Stimulated activated CD8-positive, alpha-beta memory T cell treated with anti-CD3 and anti-CD28 coated beads, Interleukin-4, amount 100 ng/mL, for 4 hours (primary cell): ENCODE results near the gene LIMK2.
"Not testable (repeated sequence)": the region's sequence is repeated elsewhere in the genome, so short reads cannot be mapped to it uniquely, and the experiment has no call there.

Source experiments
- DNase-seq, 2 donors: peaks; one replicate each; pipeline ENCODE4 v3.0.0-alpha.2; 2020; ENCODE audit warnings: low read depth in 2 of 2, low spot score in 1 of 2

LIMK2 gene

DNA sequence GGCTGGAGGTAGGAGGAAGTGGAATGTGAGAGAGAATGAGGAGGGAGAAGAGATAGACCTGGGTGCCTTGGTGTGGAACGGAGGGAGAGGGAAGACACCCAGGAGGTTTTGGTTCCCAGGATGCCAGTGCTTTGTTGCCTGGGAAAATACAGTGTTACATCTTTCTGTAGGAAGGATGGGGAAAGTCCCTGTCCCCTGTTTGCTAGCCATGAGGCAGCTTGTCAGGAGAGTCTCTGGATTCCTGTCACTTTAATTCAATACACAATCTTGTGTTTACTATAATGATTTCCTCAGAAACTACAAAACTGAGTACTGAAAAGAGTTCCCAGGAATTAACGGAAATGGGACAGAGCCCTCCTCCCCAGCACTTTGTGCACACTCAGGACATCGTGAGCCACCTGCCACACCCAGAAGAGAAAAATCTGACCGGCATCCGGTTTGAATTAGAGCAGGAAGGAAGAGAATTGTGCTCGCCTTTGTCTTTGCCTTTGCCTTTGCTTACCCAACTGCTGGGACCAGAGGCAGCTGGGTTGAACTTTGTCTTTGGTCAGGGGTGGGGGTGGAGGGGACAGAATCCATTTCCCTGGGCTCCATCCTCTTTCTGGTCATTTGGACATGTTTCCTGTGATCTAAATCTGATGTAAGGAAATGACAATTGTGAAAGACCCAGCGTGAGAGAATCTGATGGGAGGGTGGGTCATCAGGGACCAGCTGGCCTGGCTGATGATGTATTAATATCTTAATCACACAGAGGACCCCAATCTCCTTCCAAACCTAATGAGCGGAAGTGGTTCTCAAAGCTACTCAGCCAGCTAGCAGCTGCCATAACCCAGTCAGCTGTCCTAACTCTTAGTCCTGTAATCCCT, 1.3 kb upstream of the LIMK2 start:
- no peak for DNase-seq

DNA sequence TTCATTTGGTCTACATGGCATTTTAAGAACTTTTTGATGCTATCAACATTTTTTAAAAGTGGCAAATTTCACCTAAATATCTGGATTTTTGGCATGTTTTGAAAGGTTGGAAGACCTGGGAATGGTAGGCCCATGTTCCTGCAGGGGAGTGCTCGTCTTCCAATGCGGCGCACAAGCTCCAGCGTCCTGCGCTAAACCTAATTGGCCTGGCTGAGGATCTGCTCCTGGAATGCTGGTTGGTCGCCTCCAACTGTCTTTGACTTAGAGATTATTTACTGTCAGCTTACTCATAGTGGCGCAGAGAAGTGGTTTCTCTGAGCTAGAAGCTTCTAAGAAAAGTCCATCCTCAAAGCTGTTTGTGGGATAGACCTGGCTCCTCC, 626 bp upstream of the LIMK2 start:
- DNase-seq: no peak

DNA sequence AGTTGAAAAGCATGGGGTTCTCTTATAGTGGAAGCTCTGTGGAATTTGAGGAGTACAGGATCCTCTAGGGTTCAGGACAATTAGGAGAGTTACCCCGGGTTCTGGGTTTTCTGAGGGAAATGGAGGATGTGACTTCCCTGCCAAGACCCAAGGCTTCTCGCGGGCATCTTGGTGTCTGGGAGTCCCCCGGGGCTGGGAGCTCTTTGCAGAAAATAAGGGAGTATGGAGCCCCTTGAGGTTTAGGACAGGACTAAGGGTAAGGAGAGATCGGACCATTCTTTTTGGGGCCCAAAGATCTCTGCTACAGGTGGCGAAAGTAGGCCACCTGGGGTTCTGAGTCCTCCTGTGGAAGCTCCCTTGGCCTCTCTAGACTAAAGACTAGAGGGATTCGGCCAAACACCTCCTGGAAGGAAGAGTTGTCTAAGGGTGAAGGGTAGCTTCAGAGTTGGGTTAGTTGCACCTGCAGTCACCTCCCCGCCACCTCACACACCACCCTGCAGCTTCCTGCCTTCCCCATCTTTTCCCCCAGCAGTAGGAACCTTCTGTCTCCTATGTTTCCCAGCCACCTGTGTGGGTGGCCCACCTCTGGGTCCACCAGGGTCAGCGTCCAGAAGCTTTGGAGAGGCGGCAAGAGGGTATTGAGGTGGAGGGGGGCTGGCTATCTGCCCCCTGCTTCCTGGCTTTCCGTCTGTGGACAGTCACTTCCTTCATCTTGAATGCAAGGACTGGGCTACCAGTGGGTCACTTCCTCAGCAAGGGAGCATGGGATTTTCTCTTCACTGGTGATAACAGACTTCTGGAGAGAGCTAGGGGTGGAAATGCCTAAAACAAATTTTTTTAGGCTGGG, 908 bp downstream of the LIMK2 start:
- no peak for DNase-seq

DNA sequence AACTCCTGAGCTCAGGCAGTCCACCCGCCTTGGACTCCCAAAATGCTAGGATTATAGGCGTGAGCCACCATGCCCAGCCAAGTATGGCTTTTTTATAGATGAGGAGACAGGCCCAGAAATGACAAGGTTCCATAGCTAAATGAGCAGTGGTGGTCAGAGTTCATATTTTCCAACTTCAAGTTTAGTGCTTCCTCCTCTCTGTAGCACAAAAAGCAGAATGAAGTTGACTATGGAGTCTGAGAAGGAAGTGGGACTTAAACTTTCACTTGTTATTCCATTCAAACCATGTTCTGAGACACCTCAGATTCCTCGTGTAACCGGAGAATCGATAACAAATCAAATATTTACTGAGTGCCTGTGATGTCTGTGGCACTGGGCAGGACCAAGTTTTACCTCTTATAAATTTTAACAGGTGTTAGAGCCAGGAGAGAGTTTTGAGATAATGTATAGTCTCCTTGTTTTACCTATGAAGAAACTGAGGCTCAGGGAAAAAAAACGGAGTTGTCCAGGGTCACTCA, 3.0 kb downstream of the LIMK2 start:
- DNase-seq: no peak

DNA sequence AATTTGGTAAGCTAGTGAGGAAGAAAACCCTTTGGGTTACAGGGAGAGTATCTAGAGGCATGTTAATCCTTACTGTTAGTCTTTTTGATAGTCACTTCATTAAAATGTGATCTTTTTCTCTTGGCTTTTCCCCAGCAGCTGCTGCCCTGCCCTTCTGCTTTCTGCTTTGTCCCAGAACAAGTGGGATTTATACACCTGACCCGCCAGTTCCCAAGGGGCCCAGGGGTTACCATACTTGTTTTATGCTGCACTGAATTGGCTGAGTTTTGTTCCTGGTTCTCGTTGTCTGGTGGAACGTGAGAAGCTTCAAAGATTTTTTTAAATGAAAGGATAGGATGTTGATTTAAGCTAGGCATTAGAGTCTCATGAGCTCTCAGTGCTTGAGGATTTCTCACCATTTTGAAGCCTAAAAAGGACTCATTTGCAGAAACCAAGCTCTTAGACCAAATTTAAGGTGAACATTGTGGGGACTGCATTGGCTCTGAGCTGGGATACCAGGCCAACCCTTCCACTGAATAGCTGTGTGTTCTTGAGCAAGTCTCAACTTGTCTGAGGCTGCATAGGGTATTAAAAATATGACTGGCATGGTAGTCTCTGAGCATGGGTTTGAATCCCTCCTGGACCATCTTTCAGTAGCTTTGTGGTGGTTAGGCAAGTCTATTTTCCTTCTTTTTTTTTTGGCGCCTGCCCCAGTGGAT, 6.6 kb downstream of the LIMK2 start:
- no peak for DNase-seq

DNA sequence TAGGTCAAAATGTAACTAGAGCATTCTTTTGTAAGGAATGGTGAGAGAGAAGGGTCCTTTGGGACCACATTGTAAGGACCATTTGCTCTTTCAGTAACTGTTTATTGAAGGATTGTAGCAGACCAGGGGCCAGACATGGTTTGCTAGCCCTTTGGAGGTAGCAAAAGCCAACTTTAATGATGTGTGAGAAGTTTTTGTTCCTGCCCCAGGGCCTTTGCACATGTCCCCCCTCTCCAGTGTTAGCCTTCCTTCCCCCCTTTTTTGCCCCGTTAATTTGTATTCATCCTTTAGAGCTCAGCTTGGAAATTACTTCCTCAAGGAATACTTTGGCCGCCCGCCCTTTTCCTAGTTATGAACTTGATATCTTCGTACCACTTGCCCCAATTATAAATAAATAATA, 9.0 kb downstream of the LIMK2 start:
- no peak for DNase-seq

DNA sequence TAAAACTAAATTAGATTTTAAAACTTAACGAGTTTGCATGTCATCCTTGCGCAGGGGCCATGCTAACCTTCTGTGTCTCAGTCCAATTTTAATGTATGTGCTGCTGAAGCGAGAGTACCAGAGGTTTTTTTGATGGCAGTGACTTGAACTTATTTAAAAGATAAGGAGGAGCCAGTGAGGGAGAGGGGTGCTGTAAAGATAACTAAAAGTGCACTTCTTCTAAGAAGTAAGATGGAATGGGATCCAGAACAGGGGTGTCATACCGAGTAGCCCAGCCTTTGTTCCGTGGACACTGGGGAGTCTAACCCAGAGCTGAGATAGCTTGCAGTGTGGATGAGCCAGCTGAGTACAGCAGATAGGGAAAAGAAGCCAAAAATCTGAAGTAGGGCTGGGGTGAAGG, 10.6 kb downstream of the LIMK2 start:
- no peak for DNase-seq

DNA sequence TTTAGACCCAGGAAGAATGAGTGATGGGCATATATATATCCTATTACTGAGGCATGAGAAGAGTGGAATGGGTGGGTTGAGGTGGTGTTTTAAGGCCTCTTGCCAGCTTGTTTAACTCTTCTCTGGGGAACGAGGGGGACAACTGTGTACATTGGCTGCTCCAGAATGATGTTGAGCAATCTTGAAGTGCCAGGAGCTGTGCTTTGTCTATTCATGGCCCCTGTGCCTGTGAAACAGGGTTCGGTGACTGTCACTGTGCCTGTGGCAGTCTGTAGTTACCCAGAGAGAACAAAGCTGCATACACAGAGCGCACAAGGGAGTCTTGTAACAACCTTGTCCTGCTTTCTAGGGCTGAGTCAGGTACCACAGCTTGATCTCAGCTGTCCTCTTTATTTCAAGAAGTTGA, 11.7 kb downstream of the LIMK2 start:
- DNase-seq: no peak

DNA sequence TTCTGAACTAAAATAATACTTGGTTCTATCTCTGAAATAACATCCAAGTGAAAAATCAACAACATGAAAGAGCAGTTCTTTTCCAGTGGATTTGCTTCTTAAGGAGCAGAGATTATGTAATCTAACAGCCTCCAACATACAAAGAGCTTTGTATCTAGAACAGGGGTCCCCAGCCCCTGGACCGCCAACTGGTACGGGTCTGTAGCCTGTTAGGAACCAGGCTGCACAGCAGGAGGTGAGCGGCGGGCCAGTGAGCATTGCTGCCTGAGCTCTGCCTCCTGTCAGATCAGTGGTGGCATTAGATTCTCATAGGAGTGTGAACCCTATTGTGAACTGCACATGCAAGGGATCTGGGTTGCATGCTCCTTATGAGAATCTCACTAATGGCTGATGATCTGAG, 12.6 kb downstream of the LIMK2 start:
- DNase-seq: not testable (repeated sequence)

DNA sequence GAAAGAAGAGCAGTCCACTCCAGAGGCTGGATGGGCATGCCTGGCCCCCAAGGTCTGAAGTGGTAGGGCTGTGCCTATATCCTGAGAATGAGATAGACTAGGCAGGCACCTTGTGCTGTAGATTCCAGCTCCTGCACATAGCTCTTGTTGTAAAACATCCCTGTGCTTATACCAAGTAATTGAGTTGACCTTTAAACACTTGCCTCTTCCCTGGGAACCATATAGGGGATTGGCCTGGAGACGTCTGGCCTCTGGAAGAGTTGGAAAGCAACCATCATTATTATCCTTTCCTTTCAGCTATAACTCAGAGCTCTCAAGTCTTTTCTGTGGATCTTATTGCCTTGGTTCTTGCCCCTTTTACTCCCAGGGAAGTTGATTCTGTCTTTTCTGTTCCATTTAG, 15.1 kb downstream of the LIMK2 start:
- no peak for DNase-seq

DNA sequence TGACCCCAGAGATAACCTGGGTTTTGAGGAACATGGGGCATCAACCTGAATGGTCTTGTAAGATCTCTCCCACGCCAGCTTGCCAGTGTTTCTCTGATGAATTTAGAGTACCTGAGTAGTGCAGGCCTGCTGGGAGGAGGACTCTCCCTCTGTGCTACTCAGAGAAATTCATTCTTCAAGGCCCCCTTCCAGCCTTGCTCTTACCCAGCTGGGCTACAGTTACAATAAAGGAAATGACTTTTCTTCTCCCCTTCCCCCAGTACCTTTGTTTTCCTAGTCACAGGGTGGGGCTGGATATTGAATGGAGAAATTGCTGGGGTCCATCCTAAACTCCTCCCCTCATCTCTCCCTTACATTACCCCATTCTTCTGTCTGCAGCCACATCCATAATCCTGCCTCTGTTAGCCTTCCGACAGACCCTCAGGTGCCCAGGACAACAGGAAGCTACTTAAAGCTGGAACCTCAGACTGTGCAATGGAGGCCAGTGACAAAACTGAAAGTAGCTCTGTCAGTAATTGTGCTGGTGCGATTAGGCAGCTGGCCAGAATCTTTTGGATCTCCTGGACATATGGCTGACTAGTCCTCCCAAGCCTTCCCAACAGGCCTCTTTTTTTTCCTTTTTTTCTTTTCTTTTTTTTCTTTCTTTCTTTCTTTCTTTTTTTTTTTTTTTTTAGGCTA, 17.4 kb downstream of the LIMK2 start:
- no peak for DNase-seq

DNA sequence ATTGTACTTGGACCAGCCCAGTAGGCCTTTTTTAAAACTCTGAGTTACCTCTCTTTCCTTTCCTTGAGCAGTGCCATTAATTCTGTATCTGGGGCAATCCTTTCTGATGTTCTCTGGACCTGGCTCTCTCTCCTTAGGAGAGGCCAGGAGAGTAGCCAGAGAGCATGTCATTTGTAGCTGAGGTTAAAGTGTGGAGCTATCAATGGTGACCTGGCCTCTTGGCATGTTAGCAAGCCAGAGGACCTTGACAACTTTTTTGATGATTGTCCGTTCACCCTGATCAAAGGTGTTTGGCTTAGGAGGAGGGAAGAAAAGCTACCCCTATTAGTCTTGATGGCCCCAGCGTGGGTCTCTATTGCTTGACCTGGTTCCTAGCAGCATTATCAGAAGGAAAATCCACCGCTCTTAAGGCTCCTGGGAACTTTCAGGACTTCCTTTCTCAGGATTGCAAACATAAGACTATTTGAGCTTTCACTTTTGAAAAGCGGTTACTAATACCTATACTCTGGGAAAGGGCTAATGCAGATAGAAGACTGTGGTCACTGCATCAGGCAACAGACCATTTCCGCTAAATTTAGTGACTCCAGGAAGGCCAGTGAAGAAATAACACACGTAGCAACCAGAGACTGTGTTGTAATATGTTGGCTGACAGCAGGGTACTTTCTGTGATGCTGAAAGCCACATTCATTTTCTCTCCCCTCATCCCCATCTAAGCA, 18.2 kb downstream of the LIMK2 start:
- DNase-seq: no peak

DNA sequence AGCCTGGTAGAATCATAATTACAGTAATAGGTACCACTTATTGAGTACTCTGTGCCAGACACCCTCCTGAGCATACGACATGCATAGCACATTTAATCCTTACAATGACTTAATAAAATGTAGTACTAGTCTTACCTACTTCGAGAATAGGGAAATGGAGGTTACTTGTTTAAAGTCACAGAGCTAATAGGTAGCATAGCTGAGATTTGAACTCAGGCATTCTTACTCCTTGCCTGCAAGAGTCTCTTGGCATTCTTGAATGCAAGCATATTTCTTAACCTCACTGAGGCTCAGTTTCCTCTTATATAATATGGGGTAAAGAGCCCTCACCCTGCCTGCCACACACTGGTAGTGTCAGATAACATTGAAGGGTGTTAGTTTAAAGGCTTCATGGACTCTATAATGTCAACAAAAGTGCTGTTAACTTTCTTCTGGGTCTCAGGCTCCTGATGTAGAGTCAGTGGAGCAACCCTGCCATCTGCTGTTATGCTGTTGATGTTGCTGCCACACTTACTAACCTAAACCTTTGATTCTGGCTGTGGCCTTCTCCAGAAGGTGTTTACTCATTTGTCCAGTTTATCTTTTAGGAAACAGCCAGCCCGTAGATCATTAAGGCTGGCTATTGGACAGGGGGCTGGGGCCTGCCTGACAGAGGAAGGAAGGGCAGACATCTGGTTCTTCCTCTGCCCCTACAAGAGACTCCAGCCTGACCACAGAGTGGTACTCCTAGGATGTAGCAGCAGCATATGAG, 18.9 kb downstream of the LIMK2 start:
- peak in 1 of 2 donors; percentile 14 for DNase-seq

DNA sequence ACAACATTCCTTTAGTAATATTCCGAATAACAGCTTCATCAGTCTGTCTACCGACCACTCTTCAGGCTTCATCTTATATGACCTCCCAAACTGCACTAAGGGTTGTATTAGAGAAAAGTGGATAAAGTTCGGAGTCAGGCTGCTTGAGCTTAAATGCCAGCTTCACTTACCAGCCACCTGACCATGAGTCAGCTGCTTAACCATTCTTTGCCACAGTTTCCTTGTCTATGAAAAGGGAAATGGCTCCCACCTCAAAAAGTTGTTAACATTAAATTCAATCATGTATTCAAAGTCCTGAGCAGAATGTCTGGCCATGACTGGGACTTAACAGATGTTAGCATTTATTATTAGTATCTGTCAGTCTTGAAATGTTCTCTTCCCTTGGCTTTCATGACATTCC, 20.9 kb downstream of the LIMK2 start:
- DNase-seq: no peak

DNA sequence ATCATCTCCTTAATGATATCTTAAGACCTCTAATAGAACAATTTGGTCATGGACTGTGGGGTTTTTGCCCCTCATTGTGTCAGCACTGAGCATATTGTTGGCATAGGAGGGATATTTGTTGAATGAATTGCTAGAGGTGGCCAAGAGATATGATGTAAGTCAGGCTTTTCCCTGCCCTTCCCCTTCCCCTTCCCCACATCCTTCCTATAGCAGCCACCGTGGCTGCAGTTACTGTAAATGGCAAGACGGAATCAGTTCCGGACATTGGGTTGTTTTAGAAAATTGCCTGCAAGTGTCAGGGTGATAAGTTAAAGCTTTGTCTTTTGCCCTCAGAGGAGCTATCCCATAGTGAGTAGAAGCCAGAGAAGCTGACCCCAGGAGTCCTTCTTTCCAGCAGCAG, 23.0 kb downstream of the LIMK2 start:
- no peak for DNase-seq

DNA sequence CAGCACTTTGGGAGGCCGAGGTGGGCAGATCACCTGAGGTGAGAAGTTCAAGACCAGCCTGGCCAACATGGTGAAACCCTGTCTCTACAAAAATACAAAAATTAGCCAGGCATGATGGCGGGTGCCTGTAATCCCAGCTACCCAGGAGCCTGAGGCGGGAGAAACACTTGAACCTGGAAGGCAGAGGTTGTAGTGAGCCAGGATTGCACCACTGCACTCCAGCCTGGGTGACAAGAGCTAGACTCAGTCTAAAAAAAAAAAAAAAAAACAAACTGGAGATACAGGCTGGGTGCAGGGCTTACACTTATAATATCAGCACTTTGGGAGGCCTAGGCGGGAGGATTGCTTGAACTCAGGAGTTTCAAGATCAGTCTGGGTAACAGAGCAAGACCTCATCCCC, 23.9 kb downstream of the LIMK2 start:
- DNase-seq: not testable (repeated sequence)

DNA sequence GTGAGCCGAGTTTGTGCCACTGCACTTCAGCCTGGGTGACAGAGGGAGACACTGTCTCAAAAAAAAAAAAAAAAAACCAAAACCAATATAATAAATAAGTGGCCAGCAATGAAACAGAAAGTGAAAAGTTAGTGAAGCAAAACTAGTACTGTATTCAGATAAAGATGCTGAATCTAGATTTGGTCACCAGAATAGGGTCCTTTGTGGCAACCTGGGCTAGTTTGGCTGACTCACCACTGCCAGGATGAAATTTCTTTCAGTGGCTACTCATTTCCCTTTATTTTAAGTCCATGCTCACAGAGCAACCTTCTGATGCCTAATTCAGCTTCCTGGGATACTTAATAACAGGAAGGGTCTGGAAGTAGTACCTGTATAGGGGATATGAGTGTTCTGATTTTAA, 26.0 kb downstream of the LIMK2 start:
- DNase-seq: no peak

DNA sequence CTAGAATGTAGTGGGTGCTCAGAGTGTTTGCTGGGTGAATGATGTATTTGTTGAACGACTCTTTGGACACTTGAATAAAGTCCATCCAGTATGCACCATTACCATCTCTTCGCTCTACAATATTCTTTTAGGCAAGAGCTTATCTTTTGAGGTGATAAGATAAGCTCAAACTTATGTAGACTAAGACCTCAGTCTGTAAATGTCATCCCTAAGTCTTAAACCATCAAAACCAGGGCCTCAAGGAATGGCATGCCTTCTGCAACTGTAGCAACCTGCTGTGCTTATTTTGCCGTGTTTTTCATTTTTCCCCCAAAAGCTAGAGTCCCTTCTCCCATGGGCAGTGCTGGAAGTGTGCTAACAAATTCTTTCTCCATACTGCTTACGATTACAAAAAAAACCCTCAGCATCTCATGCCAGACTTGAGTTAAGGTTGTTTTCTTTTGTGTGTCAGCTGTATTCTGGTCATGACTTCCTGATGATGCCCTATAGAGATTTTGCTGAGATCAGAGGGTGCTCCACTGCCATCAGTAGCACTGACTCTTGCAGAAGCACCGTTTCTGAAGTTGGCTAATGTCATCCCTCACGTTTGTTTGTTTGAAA, 27.8 kb downstream of the LIMK2 start:
- DNase-seq: no peak

DNA sequence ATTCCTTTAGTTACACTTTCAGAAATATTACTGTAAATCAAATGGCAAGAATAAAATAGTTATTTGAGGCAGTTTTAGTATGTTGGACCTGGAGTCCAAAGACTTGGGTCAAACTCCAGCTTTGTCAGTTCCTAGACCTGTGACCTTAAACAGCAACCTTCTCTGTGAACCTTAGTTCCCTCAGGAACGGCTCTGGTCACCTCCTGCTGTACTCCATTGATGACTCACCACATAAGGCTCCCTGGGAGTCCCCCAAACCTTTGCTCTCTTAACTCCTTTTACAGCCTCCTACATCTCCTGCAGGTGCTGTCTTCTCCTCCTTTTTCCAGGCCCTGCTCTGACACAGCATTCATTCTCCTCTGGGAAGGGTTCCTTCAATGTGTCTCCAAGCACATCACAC, 29.1 kb downstream of the LIMK2 start:
- no peak for DNase-seq
